B cell (primary cell): ENCODE measurements around the gene ATG3. TPM values are rescaled to one million over a fixed set of nuclear protein-coding genes. Genes with fewer than 3 reads are reported as not detected.

Experiments used
- ATAC-seq: fragments of 200-7000 bp; cut with Tn5 transposase; one replicate; pipeline ENCODE4 v1.10.0; 2021; ENCODE audit warnings: low read depth, mild to moderate bottlenecking, moderate number of reproducible peaks, moderate library complexity
- CTCF ChIA-PET: fragments of 350-600 bp; sonication (Branson Sonifier 250); formaldehyde crosslinking; loops from one replicate; lab custom pipeline; 2021; ENCODE audit warnings: antibody characterized with exemption, inconsistent platforms; lab: Charles Lee
- POLR2A ChIA-PET: fragments of 350-600 bp; sonication (Branson Sonifier 250); formaldehyde crosslinking; loops from one replicate; lab custom pipeline; 2021; ENCODE audit warnings: antibody characterized with exemption; lab: Charles Lee
- DNase-seq: peaks from one replicate; pipeline ENCODE4 v3.0.0; 2013
- H2AFZ ChIP-seq: 2 replicates; pipeline ENCODE4 v1.6.1; 2012; ENCODE audit warnings: mild to moderate bottlenecking, low read depth, low read length; ENCODE audit not compliant: insufficient read depth, poor library complexity, severe bottlenecking
- H3K27ac ChIP-seq, 2 donors: 1 replicate in 1 of 2; 2 replicates in 1 of 2; pipeline ENCODE4 v1.5.1; 2012 to 2013; ENCODE audit warnings: low read length in 2 of 2, mild to moderate bottlenecking in 2 of 2, moderate library complexity in 1 of 2
- H3K27me3 ChIP-seq, 4 experiments: fragments of 200-600 bp in 1 of 4; sonication (generic) in 1 of 4; replicated peaks in 1 of 4; 1 replicate in 2 of 4; 2 replicates in 2 of 4; pipeline versions ENCODE4 v1.6.1 to v1.7.0; 2013 to 2016; ENCODE audit warnings: low read length in 3 of 4, mild to moderate bottlenecking in 2 of 4, mixed read lengths in 1 of 4, moderate library complexity in 1 of 4; ENCODE audit not compliant: insufficient read depth in 4 of 4, control insufficient read depth in 3 of 4; ENCODE audit errors: control extremely low read depth in 1 of 4
- H3K36me3 ChIP-seq, 2 experiments: replicated peaks in 1 of 2; 1 replicate in 1 of 2; 2 replicates in 1 of 2; pipeline versions ENCODE4 v1.6.1 to v1.7.1; 2013; ENCODE audit warnings: low read length in 1 of 2; ENCODE audit not compliant: insufficient read depth in 2 of 2, control insufficient read depth in 1 of 2; ENCODE audit errors: control extremely low read depth in 1 of 2, extremely low read depth in 1 of 2
- H3K4me1 ChIP-seq, 2 donors: fragments of 200-600 bp in 1 of 2; sonication (generic) in 1 of 2; 1 replicate in 1 of 2; 2 replicates in 1 of 2; pipeline versions ENCODE4 v1.5.1 to v1.6.1; 2013 to 2017; ENCODE audit warnings: low read length in 2 of 2; ENCODE audit not compliant: control insufficient read depth in 2 of 2, insufficient read depth in 2 of 2
- H3K4me2 ChIP-seq: replicated peaks from 2 replicates; pipeline ENCODE3; 2012; ENCODE audit warnings: mild to moderate bottlenecking, low read depth, low read length; ENCODE audit not compliant: poor library complexity, severe bottlenecking
- H3K4me3 ChIP-seq, 5 experiments: fragments of 200-600 bp in 1 of 5; sonication (generic) in 1 of 5; 1 replicate in 3 of 5; 2 replicates in 2 of 5; pipeline versions ENCODE4 v1.5.1 to v1.7.0; 2011 to 2016; ENCODE audit warnings: low read length in 4 of 5, mild to moderate bottlenecking in 4 of 5, low read depth in 2 of 5, control low read depth in 1 of 5, moderate library complexity in 1 of 5; ENCODE audit not compliant: insufficient read depth in 1 of 5; ENCODE audit errors: control extremely low read depth in 1 of 5, extremely low read depth in 1 of 5
- H3K79me2 ChIP-seq: fragments of 200-600 bp; sonication (generic); one replicate; pipeline ENCODE4 v1.6.0; 2016; ENCODE audit warnings: low read length; ENCODE audit not compliant: control insufficient read depth, insufficient read depth
- H3K9ac ChIP-seq: fragments of 200-600 bp; sonication (generic); 2 replicates; pipeline ENCODE4 v1.6.1; 2017; ENCODE audit warnings: mild to moderate bottlenecking, low read length, moderate library complexity
- H3K9me3 ChIP-seq, 3 donors: one replicate each; pipeline versions ENCODE4 v1.6.1 to v1.7.1; 2013; ENCODE audit warnings: low read length in 2 of 3; ENCODE audit not compliant: control insufficient read depth in 2 of 3, insufficient read depth in 1 of 3; ENCODE audit errors: control extremely low read depth in 1 of 3
- H4K20me1 ChIP-seq: 2 replicates; pipeline ENCODE4 v1.6.0; 2012; ENCODE audit warnings: mild to moderate bottlenecking, low read length; ENCODE audit not compliant: insufficient read depth, control insufficient read depth, poor library complexity, severe bottlenecking
- H3K27ac Mint-ChIP-seq: one replicate; pipeline ENCODE4 v1.8.0; 2021; ENCODE audit warnings: mixed read lengths
- H3K27me3 Mint-ChIP-seq: one replicate; pipeline ENCODE4 v1.8.0; 2021; ENCODE audit warnings: mixed read lengths
- H3K4me1 Mint-ChIP-seq: one replicate; pipeline ENCODE4 v1.8.0; 2021; ENCODE audit warnings: mixed read lengths
- H3K4me3 Mint-ChIP-seq: one replicate; pipeline ENCODE4 v1.8.0; 2021; ENCODE audit warnings: mixed read lengths
- H3K9me3 Mint-ChIP-seq: one replicate; pipeline ENCODE4 v1.8.0; 2022; ENCODE audit warnings: mixed read lengths; ENCODE audit not compliant: insufficient read depth
- EZH2 ChIP-seq: IDR thresholded peaks from 2 replicates; pipeline ENCODE4 v1.6.1; 2012; ENCODE audit warnings: borderline replicate concordance, low read depth, mild to moderate bottlenecking, moderate library complexity, low read length; ENCODE audit not compliant: insufficient read depth, poor library complexity, severe bottlenecking
- WGBS: methylation state at CpG from one replicate; pipeline ENCODE4 v1.1.5; 2013; ENCODE audit warnings: missing lambda C conversion rate; ENCODE audit not compliant: insufficient coverage; 5-methylcytosine and 5-hydroxymethylcytosine counted together
- intact Hi-C: fragments of 100-400 bp; cut with micrococcal nuclease; formaldehyde crosslinking; loops from one replicate; pipeline ENCODE4 v1.10.0; 2022
- polyA plus RNA-seq: library from polyadenylated mRNA; depleted of rRNA; stranded (reverse); fragments of >200 nt; gene quantifications from 2 replicates; pipeline ENCODE4 v1.2.3, GENCODE V29; 2012
- total RNA-seq, 2 donors: library from RNA; stranded (reverse); fragments of 120-200 nt in 1 of 2; gene quantifications; 1 replicate in 1 of 2; 2 replicates in 1 of 2; pipeline versions ENCODE4 v1.2.3 to v1.2.4, GENCODE V29; 2013 to 2022
- TF ChIP-seq, protein P1 (sequence below): fragments of 200-600 bp; IDR thresholded peaks from one replicate; pipeline ENCODE4 v1.8.0; 2022; ENCODE audit warnings: antibody characterized with exemption, mild to moderate bottlenecking

The ATG3 gene
- total and polyA plus RNA-seq, 2 donors (not counting 1 experiment from before 2014, with no cell fraction given): 25.2 to 54.9 TPM

DNA sequence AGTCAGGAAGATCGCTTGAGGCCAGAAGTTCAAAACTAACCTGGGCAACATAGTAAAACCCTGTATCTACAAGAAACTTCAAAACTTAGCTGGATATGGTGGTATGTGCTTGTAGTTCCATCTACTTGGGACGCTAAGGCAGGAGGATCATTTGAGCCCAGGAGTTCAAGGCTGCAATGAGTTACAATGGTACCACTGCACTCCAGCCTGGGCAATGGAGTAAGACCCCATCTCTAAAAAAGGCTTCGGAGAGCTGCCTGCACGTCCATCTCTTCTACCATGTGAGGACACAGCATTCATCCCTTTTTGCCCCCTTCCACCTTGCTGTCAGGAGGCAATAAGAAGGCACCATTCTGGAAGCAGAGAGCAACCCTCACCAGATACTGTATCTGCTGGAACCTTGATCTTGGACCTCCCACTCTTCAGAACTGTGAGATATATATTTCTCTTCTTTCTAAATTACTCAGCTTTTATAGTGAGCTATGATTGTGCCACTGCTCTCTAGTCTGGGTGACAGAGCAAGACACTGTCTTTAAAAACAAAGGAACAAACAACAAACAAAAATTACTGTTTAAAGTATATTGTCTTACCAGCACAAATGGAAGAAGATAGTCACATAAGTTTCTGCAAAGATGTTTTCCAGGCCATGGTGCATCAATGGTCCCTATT, 58.3 kb downstream of the ATG3 start:
- peaks cover 80 to 86% of the 10 kb centered on the region in 2 donors for H3K4me1 ChIP-seq
- H3K9ac ChIP-seq: peak overlapping the region; percentile 24
- no peak for DNase-seq
- WGBS: 91% methylated on average over 3 of the region's 4 CpGs
- H3K79me2 ChIP-seq: peaks cover 56% of the 10 kb centered on the region
- no peak for ATAC-seq
- ChIA-PET CTCF (interaction anchor here (1.0 to 2.7 kb wide), 5 partner anchors 9 to 366 kb away, joined by 3 to 14 read pairs (median 5); no protein-coding TSS in a partner anchor), POLR2A (interaction anchor here (0.6 to 1.2 kb wide), 3 partner anchors 13 to 171 kb away, joined by 3 to 8 read pairs (median 6); partner anchors contain the start of gene CD200)
- peak overlapping the region; percentile 62 for H3K4me2 ChIP-seq
- no peaks in the 10 kb centered on the region for H3K9me3 Mint-ChIP-seq
- no peaks in the 10 kb centered on the region for H3K36me3 ChIP-seq
- H3K27ac ChIP-seq: peak overlapping the region; percentile 61 to 81
- no peaks in the 10 kb centered on the region for H3K9me3 ChIP-seq
- no peaks in the 10 kb centered on the region for H3K27me3 ChIP-seq
- peaks cover 80% of the 10 kb centered on the region for H3K4me1 Mint-ChIP-seq
- H4K20me1 ChIP-seq: no peaks in the 10 kb centered on the region
- H3K27me3 Mint-ChIP-seq: no peaks in the 10 kb centered on the region
- peak overlapping the region; percentile 85 for H3K27ac Mint-ChIP-seq
- intact Hi-C loops: no loop called here
- peak overlapping the region; percentile 46 for H3K4me3 Mint-ChIP-seq
- peak overlapping the region in 3 of 5 experiments; percentile 22 to 37 (median 33) for H3K4me3 ChIP-seq
- H2AFZ ChIP-seq: no peak overlapping the region
- TF ChIP-seq, protein P1, sequence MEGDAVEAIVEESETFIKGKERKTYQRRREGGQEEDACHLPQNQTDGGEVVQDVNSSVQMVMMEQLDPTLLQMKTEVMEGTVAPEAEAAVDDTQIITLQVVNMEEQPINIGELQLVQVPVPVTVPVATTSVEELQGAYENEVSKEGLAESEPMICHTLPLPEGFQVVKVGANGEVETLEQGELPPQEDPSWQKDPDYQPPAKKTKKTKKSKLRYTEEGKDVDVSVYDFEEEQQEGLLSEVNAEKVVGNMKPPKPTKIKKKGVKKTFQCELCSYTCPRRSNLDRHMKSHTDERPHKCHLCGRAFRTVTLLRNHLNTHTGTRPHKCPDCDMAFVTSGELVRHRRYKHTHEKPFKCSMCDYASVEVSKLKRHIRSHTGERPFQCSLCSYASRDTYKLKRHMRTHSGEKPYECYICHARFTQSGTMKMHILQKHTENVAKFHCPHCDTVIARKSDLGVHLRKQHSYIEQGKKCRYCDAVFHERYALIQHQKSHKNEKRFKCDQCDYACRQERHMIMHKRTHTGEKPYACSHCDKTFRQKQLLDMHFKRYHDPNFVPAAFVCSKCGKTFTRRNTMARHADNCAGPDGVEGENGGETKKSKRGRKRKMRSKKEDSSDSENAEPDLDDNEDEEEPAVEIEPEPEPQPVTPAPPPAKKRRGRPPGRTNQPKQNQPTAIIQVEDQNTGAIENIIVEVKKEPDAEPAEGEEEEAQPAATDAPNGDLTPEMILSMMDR: no peak
- no peak for TF ChIP-seq EZH2

DNA sequence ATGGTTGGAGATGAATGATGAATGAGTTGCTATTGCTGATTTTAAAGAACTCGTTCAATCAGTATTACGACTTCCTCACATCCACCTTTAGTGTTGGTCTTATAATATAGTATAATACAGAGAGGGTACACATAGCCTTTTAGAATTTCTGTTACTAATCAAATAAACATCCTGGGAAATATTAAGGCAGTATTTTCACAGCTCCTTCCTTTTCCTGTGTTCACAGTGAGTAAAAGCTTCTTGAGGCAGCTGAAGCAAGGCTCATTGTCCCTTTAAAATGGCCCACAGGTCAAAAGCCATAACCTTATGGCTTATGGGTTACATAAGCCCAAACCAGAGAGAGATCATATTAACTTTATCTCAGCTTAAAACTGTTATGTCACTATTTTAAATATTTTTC, 61.1 kb downstream of the ATG3 start:
- H3K27me3 Mint-ChIP-seq: no peaks in the 10 kb centered on the region
- no peak overlapping the region for H3K4me3 Mint-ChIP-seq
- TF ChIP-seq, protein P1: no peak
- ChIA-PET POLR2A (interaction anchor here (2.0 kb wide), 1 partner anchor 61 kb away, joined by 18 read pairs; the partner anchor contains the start of genes ATG3 and SLC35A5), CTCF (interaction anchor here (0.8 to 5.7 kb wide), 5 partner anchors 13 to 196 kb away, joined by 4 to 32 read pairs (median 9); partner anchors contain the start of gene CD200)
- Histone ChIP-seq H3K79me2 (peaks cover 68% of the 10 kb centered on the region), H4K20me1 (no peaks in the 10 kb centered on the region), H2AFZ (no peak overlapping the region), H3K27me3 (no peaks in the 10 kb centered on the region), H3K9ac (no peak overlapping the region), H3K27ac (peak overlapping the region; percentile 92 to 96), H3K9me3 (no peaks in the 10 kb centered on the region), H3K4me3 (no peak overlapping the region), H3K36me3 (peaks cover 7 to 10% of the 10 kb centered on the region in 2 experiments), H3K4me2 (peak overlapping the region; percentile 71), H3K4me1 (peaks cover 52 to 58% of the 10 kb centered on the region in 2 donors)
- WGBS: no CpG with 5 or more reads among the region's 2 CpGs
- DNase-seq (no peak), ATAC-seq (no peak)
- H3K9me3 Mint-ChIP-seq: no peaks in the 10 kb centered on the region
- intact Hi-C loops: no loop called here
- peak overlapping the region; percentile 97 for H3K27ac Mint-ChIP-seq
- peaks cover 69% of the 10 kb centered on the region for H3K4me1 Mint-ChIP-seq
